LNCAP (cell line): Measurements from ENCODE around the gene FBXO24.

Experiments
- TF ChIP-seq, protein P1 (sequence below): fragments of 450-650 bp; IDR thresholded peaks from 2 replicates; pipeline ENCODE4 v1.5.1; 2017; ENCODE audit warnings: mild to moderate bottlenecking

The FBXO24 gene

DNA sequence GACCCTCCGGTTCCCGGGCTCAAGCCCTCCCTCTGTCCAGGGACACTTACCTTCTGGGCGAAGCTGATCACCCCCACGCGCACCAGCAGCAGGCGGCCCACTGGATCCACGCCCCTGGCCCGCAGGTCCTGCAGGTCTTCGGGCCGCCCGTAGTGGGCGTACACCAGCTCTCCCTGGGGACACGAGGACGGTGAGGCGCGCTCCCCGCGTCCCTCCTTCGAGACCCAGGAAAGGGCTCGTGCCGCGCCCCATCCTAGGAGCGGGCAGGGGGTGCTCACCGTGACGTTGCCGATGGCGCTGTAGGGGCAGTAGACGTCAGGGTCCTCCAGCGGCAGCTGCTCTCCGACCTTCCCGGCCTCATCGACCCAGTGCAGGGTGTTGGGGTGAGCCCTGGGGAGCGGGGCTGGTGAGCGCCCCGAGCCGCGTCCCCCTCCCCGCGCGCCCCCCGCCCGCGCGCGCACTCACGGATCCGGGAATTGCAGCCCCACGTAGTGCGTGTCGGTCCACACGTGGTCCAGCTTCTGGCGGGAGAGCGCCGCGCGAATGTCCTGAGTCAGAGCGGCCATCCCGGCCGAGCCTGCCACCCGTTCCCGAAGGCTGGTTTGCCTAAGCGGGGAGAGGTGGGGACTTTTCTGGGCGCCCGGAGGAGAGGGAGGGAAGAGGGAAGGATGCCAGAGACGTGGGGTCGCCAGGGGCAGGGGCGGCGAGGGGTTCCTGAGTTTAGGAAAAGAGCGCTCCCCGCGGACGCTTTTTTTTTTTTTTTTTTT lies 47.0 kb downstream of the FBXO24 start:
- TF ChIP-seq, protein P1, sequence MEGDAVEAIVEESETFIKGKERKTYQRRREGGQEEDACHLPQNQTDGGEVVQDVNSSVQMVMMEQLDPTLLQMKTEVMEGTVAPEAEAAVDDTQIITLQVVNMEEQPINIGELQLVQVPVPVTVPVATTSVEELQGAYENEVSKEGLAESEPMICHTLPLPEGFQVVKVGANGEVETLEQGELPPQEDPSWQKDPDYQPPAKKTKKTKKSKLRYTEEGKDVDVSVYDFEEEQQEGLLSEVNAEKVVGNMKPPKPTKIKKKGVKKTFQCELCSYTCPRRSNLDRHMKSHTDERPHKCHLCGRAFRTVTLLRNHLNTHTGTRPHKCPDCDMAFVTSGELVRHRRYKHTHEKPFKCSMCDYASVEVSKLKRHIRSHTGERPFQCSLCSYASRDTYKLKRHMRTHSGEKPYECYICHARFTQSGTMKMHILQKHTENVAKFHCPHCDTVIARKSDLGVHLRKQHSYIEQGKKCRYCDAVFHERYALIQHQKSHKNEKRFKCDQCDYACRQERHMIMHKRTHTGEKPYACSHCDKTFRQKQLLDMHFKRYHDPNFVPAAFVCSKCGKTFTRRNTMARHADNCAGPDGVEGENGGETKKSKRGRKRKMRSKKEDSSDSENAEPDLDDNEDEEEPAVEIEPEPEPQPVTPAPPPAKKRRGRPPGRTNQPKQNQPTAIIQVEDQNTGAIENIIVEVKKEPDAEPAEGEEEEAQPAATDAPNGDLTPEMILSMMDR = 0 out of 2 replicates have a peak, but pooled peaks have one; percentile 16

DNA sequence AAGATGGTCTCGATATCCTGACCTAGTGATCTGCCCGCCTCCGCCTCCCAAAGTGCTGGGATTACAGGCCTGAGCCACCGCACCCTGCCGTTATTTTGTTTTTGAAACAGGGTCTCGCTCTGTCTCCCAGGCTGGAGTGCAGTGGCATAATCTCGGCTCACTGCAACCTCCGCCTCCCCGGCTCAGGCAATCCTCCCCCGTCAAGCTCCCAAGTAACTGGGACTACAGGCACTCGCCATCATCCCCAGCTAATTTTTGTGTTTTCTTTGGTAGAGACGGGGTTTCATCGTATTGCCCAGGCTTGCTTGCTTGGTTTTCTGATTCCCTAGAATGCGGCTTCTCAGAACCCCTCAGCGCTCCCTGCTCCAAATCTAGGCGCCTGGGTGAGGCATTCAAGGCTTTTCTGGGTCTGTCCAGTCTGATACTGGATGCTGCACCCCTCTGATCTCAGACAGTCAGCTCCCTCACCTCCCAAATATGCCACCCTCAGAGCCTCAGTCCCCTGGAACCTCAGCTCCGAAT lies 53.9 kb downstream of the FBXO24 start:
- TF ChIP-seq, protein P1 = no peak

DNA sequence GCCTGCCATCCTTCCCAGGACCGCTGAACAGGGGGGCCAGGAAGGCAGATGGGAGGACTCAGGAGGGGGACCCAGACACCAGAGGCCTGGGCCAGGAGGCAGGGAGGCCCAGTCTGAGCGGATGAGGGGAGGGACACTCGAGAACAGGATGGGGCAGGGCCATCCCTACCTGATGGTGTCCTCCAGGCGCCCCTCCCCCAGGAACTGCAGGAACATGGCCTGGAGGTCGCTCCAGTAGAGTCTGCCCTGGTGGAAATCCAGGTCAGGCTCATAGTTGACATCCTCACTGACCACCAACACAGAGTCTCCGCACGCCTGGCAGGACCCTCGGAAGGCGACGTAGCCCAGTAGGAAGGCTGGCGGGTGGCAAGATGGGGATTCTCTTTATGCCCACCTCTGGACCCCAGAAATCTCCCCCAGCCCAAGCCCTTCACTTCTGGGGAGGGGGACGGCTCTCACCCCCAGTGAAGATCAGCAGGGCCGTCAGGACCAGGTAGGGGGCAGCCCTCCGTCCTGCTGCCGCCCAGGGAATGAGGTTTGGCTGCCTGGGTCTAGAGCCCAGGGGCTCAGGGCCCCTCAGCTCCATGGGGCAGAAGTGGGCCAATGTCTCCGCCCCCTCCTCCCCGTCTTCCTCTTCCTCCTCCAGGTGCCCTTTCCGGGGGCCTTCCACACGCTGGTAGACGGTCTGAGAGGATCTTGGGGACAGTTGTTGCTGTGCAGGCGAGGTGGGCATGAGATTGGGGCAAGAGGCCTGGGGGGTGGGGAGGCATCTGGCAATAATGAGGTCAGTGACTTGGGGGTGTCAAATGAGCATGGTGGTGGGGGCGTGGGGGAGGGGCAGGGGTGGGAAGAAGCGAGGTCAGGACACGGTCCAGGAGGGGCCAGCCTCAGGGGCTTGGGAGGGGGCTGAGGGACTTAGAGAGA lies 54.7 kb downstream of the FBXO24 start:
- TF ChIP-seq, protein P1 = no peak

DNA sequence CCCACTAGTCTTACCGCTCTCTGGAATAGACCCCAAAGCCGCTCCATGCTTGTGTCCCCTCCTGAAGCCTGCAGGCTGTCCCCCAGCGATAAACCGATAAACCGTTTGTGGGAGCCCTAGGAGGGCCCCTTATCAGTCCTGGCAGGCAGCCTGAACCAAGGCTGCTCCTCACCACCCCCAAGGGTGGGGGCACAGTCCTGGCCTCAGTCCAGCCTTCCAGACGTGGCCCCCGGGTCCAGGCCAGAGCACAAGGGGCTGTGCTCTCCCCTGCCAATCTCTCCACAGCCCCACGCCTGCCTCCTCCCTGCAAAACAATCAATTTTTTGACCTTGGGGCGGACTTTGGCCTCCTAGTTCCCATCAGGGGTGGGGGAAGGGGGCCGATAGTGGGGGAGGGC lies 55.3 kb downstream of the FBXO24 start, which contains the start of gene TFR2:
Gene TFR2, minus strand, starts transcription at position 90 of the 397 bp plus-strand sequence. Its CDS starts 43 bp downstream, at position 47.
- TF ChIP-seq, protein P1 = no peak

DNA sequence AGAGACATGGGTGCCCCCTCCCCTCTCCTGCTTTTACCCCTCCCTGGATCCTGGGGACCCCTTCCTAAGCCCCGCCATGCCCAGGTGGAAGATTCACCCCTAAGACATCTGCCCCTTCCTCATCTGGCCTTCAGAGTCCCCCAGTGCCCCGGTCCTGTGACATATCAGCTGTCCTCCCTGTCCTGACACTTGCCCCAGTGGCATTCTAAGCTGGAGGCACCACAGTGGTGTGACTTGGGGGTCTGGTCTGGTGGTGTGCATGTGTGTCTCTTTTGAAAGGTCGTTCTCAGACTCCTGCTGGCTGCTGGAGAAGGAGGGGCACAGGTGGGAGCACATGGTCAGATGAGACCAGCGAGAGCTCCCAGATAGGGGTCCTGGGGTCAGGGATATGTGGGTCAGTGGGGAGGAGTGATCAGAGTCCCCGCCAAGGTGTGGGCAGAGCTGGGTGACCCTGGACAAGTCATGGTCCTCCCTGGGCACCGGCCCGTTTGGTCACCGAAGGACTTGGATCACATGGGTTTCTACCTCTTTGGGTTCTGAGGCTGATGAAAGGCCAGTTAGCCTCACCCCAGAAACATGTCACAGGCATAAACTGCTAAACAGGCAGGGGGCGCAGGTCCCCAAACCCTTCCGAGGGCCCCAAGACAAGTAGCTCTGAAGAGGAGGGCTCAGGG lies 55.9 kb downstream of the FBXO24 start:
- TF ChIP-seq, protein P1 = no peak

DNA sequence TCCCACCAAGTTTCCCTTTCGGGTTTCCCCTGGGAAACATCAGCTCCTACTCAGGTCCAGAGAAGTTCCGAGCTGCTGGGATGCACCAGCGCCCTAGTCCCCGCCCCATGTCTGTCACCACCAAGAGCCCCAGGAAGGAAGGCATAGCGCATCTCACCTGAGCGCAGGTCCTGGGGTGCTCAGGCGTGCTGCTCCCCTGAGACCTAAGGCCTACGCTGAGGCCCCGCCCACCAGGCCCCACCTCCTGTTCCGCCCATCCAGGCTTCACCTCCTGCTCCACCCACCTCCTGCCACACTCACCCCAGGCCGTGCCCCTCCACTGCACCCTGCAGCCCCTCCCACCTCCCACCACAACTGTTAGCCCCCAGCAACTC lies 56.4 kb downstream of the FBXO24 start:
- TF ChIP-seq, protein P1 = no peak
